HepG2 (cell line): ENCODE data around the gene HAGH. TPM values are rescaled to one million over a fixed set of nuclear protein-coding genes. Genes with fewer than 3 reads are reported as not detected.

Experiments used
- E2F1 ChIP-seq: sonication (generic); formaldehyde crosslinking; IDR thresholded peaks from 2 replicates; pipeline ENCODE4 v1.5.0; 2020; ENCODE audit warnings: missing genetic modification reagents
- FUBP1 ChIP-seq: sonication (generic); formaldehyde crosslinking; IDR thresholded peaks from 2 replicates; pipeline ENCODE4 v1.5.1; 2020; ENCODE audit warnings: missing genetic modification reagents, mild to moderate bottlenecking, borderline replicate concordance
- IKZF1 ChIP-seq: fragments of 450-650 bp; IDR thresholded peaks from 2 replicates; pipeline ENCODE4 v1.7.1; 2016
- SP5 ChIP-seq: IDR thresholded peaks from 2 replicates; pipeline ENCODE4 v1.6.1; 2016; ENCODE audit warnings: low read depth, borderline replicate concordance
- ZFP36L2 ChIP-seq: sonication (generic); formaldehyde crosslinking; IDR thresholded peaks from 2 replicates; pipeline ENCODE4 v1.4.0; 2020; ENCODE audit warnings: missing genetic modification reagents
- ZFYVE20 ChIP-seq: sonication (generic); formaldehyde crosslinking; IDR thresholded peaks from 2 replicates; pipeline ENCODE4 v1.8.0; 2023; ENCODE audit warnings: low read depth, mild to moderate bottlenecking, moderate library complexity, missing genetic modification reagents, borderline replicate concordance
- ZNF142 ChIP-seq: sonication (generic); formaldehyde crosslinking; IDR thresholded peaks from 2 replicates; pipeline ENCODE4 v1.4.0; 2020; ENCODE audit warnings: missing genetic modification reagents
- polyA plus RNA-seq, 8 experiments: library from polyadenylated mRNA; depleted of rRNA in 3 of 8; stranded (reverse) in 7 of 8; unstranded in 1 of 8; fragments of >200 nt; fragmentation: Illumina TruSeq in 4 of 8; extraction: Trizol in 4 of 8; gene quantifications; 2 replicates each; pipeline versions ENCODE4 v1.2.1 to v1.2.3, GENCODE V29; 2011 to 2016; ENCODE audit warnings: low read depth in 4 of 8, missing spikeins in 1 of 8, mixed read lengths in 1 of 8; ENCODE audit not compliant: insufficient read depth in 1 of 8
- total RNA-seq, 5 experiments: library from RNA; depleted of rRNA; stranded (reverse); fragments of >200 nt; fragmentation: Illumina TruSeq; extraction: Trizol; gene quantifications; 2 replicates each; pipeline ENCODE4 v1.2.3, GENCODE V29; 2016; ENCODE audit warnings: low read depth in 1 of 5
- TF ChIP-seq, protein P1 (sequence below): sonication (generic); formaldehyde crosslinking; IDR thresholded peaks from 2 replicates; pipeline ENCODE4 v1.8.1; 2023; ENCODE audit warnings: mild to moderate bottlenecking, inconsistent platforms, moderate library complexity, missing genetic modification reagents, borderline replicate concordance
- TF ChIP-seq, protein P2 (sequence below): sonication (generic); formaldehyde crosslinking; IDR thresholded peaks from 2 replicates; pipeline ENCODE4 v1.9.0; 2022; ENCODE audit warnings: missing genetic modification reagents, mild to moderate bottlenecking, borderline replicate concordance

Gene HAGH
- total and polyA plus RNA-seq, 2 of the 13 experiments (the other 11 are each of a cell fraction or from before 2014, with no cell fraction given) = 70.4 to 95.4 TPM

DNA sequence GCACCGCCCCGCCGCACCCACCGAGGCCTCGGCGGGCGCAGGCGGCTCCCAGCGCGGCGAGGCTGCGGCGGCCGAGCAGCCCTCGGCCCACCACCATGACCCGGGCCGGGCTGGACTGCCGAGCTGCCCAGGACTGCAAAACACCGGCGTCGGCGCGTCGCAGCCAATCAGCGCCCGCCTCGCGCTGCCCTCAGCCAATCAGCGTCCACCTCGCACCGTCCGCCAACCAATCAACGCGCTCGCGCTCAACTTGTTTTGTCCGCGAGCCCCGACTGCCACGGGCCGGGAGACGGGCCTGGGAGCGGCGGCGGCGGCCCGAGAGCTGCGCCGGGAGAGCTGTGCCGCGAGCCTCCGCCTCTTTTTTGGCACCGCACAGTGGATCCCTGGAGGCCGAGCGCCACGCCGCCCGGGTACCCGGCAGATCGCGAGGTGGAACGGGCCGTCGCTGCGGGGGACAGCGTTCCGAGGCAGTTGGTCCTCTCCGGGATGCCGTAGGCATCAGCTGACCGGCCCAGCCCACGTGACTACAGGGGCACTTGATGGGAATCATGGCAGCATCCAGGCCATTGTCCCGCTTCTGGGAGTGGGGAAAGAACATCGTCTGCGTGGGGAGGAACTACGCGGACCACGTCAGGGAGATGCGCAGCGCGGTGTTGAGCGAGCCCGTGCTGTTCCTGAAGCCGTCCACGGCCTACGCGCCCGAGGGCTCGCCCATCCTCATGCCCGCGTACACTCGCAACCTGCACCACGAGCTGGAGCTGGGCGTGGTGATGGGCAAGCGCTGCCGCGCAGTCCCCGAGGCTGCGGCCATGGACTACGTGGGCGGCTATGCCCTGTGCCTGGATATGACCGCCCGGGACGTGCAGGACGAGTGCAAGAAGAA is at the start of gene HAGH, which contains the start of gene FAHD1 (continued):
- TF ChIP-seq, protein P1, sequence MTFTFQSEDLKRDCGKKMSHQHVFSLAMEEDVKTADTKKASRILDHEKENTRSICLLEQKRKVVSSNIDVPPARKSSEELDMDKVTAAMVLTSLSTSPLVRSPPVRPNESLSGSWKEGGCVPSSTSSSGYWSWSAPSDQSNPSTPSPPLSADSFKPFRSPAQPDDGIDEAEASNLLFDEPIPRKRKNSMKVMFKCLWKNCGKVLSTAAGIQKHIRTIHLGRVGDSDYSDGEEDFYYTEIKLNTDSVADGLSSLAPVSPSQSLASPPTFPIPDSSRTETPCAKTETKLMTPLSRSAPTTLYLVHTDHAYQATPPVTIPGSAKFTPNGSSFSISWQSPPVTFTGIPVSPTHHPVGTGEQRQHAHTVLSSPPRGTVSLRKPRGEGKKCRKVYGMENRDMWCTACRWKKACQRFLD (CRISPR knock-in tag) = peak; percentile 92
- TF ChIP-seq E2F1 (CRISPR knock-in tag) (peak; percentile 59; the same call in 1 of the 2 replicates), ZFYVE20 (0 out of 2 replicates have a peak, but pooled peaks have one; percentile 73), FUBP1 (no peak), IKZF1 (no peak), SP5 (peak; percentile 33; the same call in 1 of the 2 replicates), ZFP36L2 (no peak; the same call in 1 of the 2 replicates), ZNF142 (CRISPR knock-in tag) (peak; percentile 43)
- TF ChIP-seq, protein P2, sequence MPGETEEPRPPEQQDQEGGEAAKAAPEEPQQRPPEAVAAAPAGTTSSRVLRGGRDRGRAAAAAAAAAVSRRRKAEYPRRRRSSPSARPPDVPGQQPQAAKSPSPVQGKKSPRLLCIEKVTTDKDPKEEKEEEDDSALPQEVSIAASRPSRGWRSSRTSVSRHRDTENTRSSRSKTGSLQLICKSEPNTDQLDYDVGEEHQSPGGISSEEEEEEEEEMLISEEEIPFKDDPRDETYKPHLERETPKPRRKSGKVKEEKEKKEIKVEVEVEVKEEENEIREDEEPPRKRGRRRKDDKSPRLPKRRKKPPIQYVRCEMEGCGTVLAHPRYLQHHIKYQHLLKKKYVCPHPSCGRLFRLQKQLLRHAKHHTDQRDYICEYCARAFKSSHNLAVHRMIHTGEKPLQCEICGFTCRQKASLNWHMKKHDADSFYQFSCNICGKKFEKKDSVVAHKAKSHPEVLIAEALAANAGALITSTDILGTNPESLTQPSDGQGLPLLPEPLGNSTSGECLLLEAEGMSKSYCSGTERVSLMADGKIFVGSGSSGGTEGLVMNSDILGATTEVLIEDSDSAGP = peak; percentile 92
